GM12891 (cell line): Measurements from ENCODE around the gene ZDHHC12.

ENCODE experiments used
- DNase-seq: peaks from one replicate; pipeline ENCODE4 v3.0.0; 2011; ENCODE audit warnings: low spot score; ENCODE audit not compliant: insufficient read length
- FAIRE-seq: peaks from 2 replicates; lab custom pipeline; 2011; peaks lifted over from hg19 to GRCh38; lab: Jason Lieb, UNC
- PAX5 ChIP-seq: IDR thresholded peaks from 2 replicates; pipeline ENCODE4 v1.6.1; 2011; ENCODE audit warnings: low read length, moderate library complexity, mild to moderate bottlenecking; ENCODE audit not compliant: insufficient read depth, severe bottlenecking
- POLR2A ChIP-seq: IDR thresholded peaks from 2 replicates; pipeline ENCODE4 v1.6.1; 2011; ENCODE audit warnings: low read depth, low read length, control low read depth
- POLR2AphosphoS5 ChIP-seq: IDR thresholded peaks from 2 replicates; pipeline ENCODE4 v1.6.1; 2011; ENCODE audit warnings: low read depth, low read length, control low read depth
- POU2F2 ChIP-seq: IDR thresholded peaks from 2 replicates; pipeline ENCODE4 v1.6.1; 2011; ENCODE audit warnings: low read depth, mild to moderate bottlenecking, control low read depth, low read length, moderate library complexity
- SPI1 ChIP-seq: IDR thresholded peaks from 2 replicates; pipeline ENCODE4 v1.6.1; 2011; ENCODE audit warnings: low read depth, low read length, control low read depth
- TAF1 ChIP-seq: IDR thresholded peaks from 2 replicates; pipeline ENCODE4 v1.6.1; 2011; ENCODE audit warnings: low read depth, low read length, control low read depth

ZDHHC12 gene

GRCh38 chr9:128714586-128715435 lies 9.1 kb downstream of the ZDHHC12 start:
- FAIRE-seq (no peak), DNase-seq (no peak)
- TF ChIP-seq POU2F2 (no peak), PAX5 (no peak), POLR2AphosphoS5 (no peak), TAF1 (no peak), POLR2A (no peak), SPI1 (no peak)

GRCh38 chr9:128713941-128714573 lies 9.9 kb downstream of the ZDHHC12 start:
- DNase-seq, result no peak
- no peak for FAIRE-seq
- TF ChIP-seq TAF1 (no peak), PAX5 (no peak), SPI1 (no peak), POLR2AphosphoS5 (no peak), POU2F2 (no peak)

GRCh38 chr9:128713411-128713780 lies 10.5 kb downstream of the ZDHHC12 start:
- DNase-seq, result no peak
- no peak for TF ChIP-seq SPI1
- FAIRE-seq, result no peak

- TF ChIP-seq PAX5 (no peak), POLR2A (no peak), SPI1 (no peak), TAF1 (no peak), POU2F2 (no peak), POLR2AphosphoS5 (no peak)
- no peak for FAIRE-seq
- DNase-seq, result no peak
These were observed 11.2 kb downstream of the ZDHHC12 start for GRCh38 chr9:128712451-128713410.

DNA sequence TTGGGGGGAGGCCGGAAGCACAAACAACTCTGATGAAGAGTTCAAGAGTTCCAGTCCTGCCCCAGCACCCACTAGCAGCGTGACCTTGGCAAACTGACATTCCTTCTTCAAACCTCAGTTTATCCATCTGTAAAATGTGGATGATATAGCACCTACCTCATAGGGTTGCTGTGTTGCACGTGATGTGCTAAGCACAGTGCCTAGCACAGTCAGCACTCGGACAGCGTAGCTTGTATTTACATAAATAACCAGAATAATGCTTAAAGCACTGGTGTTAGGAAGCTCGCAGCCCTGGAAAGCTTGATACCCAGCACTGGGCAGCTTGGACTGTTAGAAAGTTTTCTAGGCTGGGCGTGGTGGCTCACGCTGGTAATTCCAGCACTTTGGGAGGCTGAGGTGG lies 16.5 kb downstream of the ZDHHC12 start:
- DNase-seq (no peak), FAIRE-seq (no peak)
- TF ChIP-seq TAF1 (no peak), POLR2AphosphoS5 (no peak), POLR2A (no peak)

GRCh38 chr9:128706671-128707381 lies 17.1 kb downstream of the ZDHHC12 start:
- FAIRE-seq (no peak), DNase-seq (no peak)
- TF ChIP-seq SPI1 (no peak), POU2F2 (no peak), PAX5 (no peak), TAF1 (no peak), POLR2A (no peak), POLR2AphosphoS5 (no peak)

GRCh38 chr9:128706045-128706444 lies 17.9 kb downstream of the ZDHHC12 start:
- TF ChIP-seq PAX5, result no peak
- no peak for TF ChIP-seq POLR2A
- TF ChIP-seq TAF1, result no peak
- TF ChIP-seq POLR2AphosphoS5, result no peak
- no peak for TF ChIP-seq SPI1
- TF ChIP-seq POU2F2, result no peak
- FAIRE-seq, result no peak
- no peak for DNase-seq

DNA sequence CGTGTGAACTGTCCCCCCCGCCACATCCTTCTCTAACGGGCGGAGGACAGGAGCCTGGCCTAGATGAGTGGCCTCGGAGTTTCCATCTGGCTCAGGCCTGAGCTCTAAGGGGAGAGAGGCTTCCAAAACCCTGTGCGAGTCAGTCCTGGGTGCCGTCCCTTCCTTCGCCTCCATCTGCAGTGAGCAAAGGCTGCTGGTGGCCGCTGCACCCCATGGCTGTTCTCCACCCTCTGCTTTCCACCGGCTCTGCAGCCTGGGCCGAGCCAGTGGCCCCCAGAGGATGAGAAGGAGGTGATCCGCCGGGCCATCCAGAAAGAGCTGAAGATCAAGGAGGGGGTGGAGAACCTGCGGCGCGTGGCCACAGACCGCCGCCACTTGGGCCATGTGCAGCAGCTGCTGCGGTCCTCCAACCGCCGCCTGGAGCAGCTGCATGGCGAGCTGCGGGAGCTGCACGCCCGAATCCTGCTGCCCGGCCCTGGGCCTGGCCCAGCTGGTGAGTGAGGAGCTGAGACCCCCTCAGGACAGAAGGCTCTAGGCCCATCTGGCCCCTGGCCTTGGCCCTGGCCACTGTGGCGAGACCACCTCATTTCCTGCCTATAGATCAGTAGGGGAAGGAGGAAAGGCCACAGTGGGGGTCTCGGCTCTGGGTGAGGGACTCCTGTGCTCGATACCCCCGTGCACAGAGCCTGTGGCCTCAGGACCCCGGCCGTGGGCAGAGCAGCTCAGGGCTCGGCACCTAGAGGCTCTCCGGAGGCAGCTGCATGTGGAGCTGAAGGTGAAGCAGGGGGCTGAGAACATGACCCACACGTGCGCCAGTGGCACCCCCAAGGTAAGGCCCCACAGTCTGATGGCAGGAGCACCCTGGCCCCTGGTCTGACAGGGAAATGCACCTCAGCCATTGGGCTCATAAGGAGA lies 18.6 kb downstream of the ZDHHC12 start:
- DNase-seq (no peak), FAIRE-seq (no peak)
- TF ChIP-seq PAX5 (no peak), SPI1 (no peak), POLR2A (no peak), TAF1 (no peak), POU2F2 (no peak), POLR2AphosphoS5 (no peak)

GRCh38 chr9:128704356-128704670 lies 19.6 kb downstream of the ZDHHC12 start:
- no peak for FAIRE-seq
- no peak for TF ChIP-seq PAX5
- no peak for TF ChIP-seq TAF1
- TF ChIP-seq POLR2A, result no peak
- TF ChIP-seq POLR2AphosphoS5, result no peak
- no peak for TF ChIP-seq SPI1
- TF ChIP-seq POU2F2, result no peak
- DNase-seq, result no peak
